K562 (cell line): Measurements from ENCODE around the gene CREG1.
A peak's percentile ranks its signal among the peaks of the same experiment; 100 is the strongest.

Source experiments
- BDP1 ChIP-seq: IDR thresholded peaks from 3 replicates; pipeline ENCODE4 v1.6.1; 2011; ENCODE audit not compliant: insufficient read length, insufficient read depth
- CTCF ChIP-seq, 3 experiments: IDR thresholded peaks in 2 of 3; conservative IDR thresholded peaks in 1 of 3; 2 replicates each; pipeline ENCODE4 v1.5.1; 2011 to 2012; ENCODE audit warnings: low read length in 3 of 3, mild to moderate bottlenecking in 3 of 3, control low read depth in 2 of 3, improper control_type of control experiment in 1 of 3, inconsistent platforms in 1 of 3, low read depth in 1 of 3, mixed read lengths in 1 of 3, moderate library complexity in 1 of 3; ENCODE audit not compliant: insufficient read depth in 2 of 3
- JUN ChIP-seq, 2 experiments: sonication (generic) in 1 of 2; formaldehyde crosslinking in 1 of 2; IDR thresholded peaks; 2 replicates each; pipeline versions ENCODE4 v1.6.1 to v1.8.0; 2012 to 2022; ENCODE audit warnings: borderline replicate concordance in 2 of 2, mild to moderate bottlenecking in 2 of 2, improper control_type of control experiment in 1 of 2, low read depth in 1 of 2, low read length in 1 of 2, missing genetic modification reagents in 1 of 2
- RBFOX2 ChIP-seq: fragments of 200-400 bp; formaldehyde crosslinking; IDR thresholded peaks from 2 replicates; pipeline ENCODE4 v1.6.1; 2017; ENCODE audit warnings: low read depth, mild to moderate bottlenecking, low read length, moderate library complexity
- RNF2 ChIP-seq: sonication (generic); IDR thresholded peaks from 2 replicates; pipeline ENCODE4 v1.6.1; 2016
- SMC3 ChIP-seq: conservative IDR thresholded peaks from 2 replicates; pipeline ENCODE4 v1.6.1; 2011; ENCODE audit warnings: low read depth, low read length, improper control_type of control experiment; ENCODE audit not compliant: insufficient read depth
- SP1 ChIP-seq: sonication (generic); formaldehyde crosslinking; IDR thresholded peaks from 2 replicates; pipeline ENCODE4 v1.8.1; 2022; ENCODE audit warnings: mild to moderate bottlenecking, missing genetic modification reagents
- SRF ChIP-seq, 2 experiments: fragments of 250-450, 450-650 bp in 1 of 2; sonication (Bioruptor Pico) in 1 of 2; sonication (generic) in 1 of 2; formaldehyde crosslinking; IDR thresholded peaks; 2 replicates each; pipeline versions ENCODE4 v1.5.0 to v1.5.1; 2020 to 2022; ENCODE audit warnings: mild to moderate bottlenecking in 1 of 2, missing genetic modification reagents in 1 of 2
- TARDBP ChIP-seq: fragments of 450-650 bp; IDR thresholded peaks from 2 replicates; pipeline ENCODE4 v1.6.1; 2016
- ZKSCAN1 ChIP-seq: fragments of 150-350 bp; IDR thresholded peaks from 2 replicates; pipeline ENCODE4 v1.6.1; 2016; ENCODE audit warnings: low read depth, low read length

- TF ChIP-seq CTCF (IDR thresholded peaks at IDR 0.05 in 2 of 3, conservative IDR thresholded peaks at IDR 0.05 in 1 of 3; ENCODE audit: insufficient read depth in 2 of 3, low read depth in 1 of 3, low read length in 3 of 3) = peak; percentile 88 to 97 (median 96)
- no peak for TF ChIP-seq ZKSCAN1
- no peak for TF ChIP-seq BDP1
- TF ChIP-seq SRF (CRISPR knock-in tag; IDR thresholded peaks at IDR 0.05) = no peak
- TF ChIP-seq SMC3 = peak; percentile 76
- no peak for TF ChIP-seq TARDBP
- TF ChIP-seq RNF2 = no peak
- TF ChIP-seq JUN (IDR thresholded peaks at IDR 0.05; ENCODE audit: borderline replicate concordance, low read depth, low read length) = peak; percentile 5; the same call in 1 of the 2 replicates
- TF ChIP-seq JUN (CRISPR knock-in tag; IDR thresholded peaks at IDR 0.05; ENCODE audit: borderline replicate concordance) = no peak
- no peak for TF ChIP-seq SP1 (CRISPR knock-in tag)
- TF ChIP-seq RBFOX2 = no peak
Measured at GRCh38 chr1:167533851-167534300, 19.7 kb downstream of the CREG1 start.
